HFFc6 (cell line): ENCODE measurements around the gene ELMO2. TPM values are rescaled to one million over a fixed set of nuclear protein-coding genes. Genes with fewer than 3 reads are reported as not detected.

Experiments used
- DNase-seq: peaks from one replicate; pipeline ENCODE4 v3.0.0-alpha.2; 2018
- H3K27ac Mint-ChIP-seq: 2 replicates; pipeline ENCODE4 v1.8.0; 2020; ENCODE audit warnings: mild to moderate bottlenecking, mixed read lengths
- H3K27me3 Mint-ChIP-seq: 2 replicates; pipeline ENCODE4 v1.8.0; 2021; ENCODE audit warnings: mild to moderate bottlenecking, moderate library complexity, mixed read lengths; ENCODE audit not compliant: insufficient read depth
- H3K36me3 Mint-ChIP-seq: 2 replicates; pipeline ENCODE4 v1.8.0; 2021; ENCODE audit warnings: low read depth, mixed read lengths
- H3K4me1 Mint-ChIP-seq: 2 replicates; pipeline ENCODE4 v1.8.0; 2020; ENCODE audit warnings: low read depth, mixed read lengths
- H3K4me3 Mint-ChIP-seq: 2 replicates; pipeline ENCODE4 v1.8.0; 2020; ENCODE audit warnings: mild to moderate bottlenecking, moderate library complexity, mixed read lengths
- H3K9me3 Mint-ChIP-seq: 2 replicates; pipeline ENCODE4 v1.8.0; 2020; ENCODE audit warnings: mild to moderate bottlenecking, mixed read lengths
- total RNA-seq, 6 experiments: library from RNA; stranded (reverse); fragmentation: NEBNext Ultra II Directional; extraction: Animal tissue kit (Norgen Biotek cat#: 25700); gene quantifications; 2 replicates in 1 of 6; 3 replicates in 5 of 6; pipeline ENCODE4 v1.2.3, GENCODE V29; 2021
- TF ChIP-seq, protein P1 (sequence below): fragments of 200-600 bp; sonication (generic); IDR thresholded peaks from 2 replicates; pipeline ENCODE4 v1.5.0; 2021; ENCODE audit warnings: antibody characterized with exemption, mild to moderate bottlenecking

Gene ELMO2
- total RNA-seq, 6 experiments from 2014 or later: 39.3 to 48.0 (median 44.3) TPM

DNA sequence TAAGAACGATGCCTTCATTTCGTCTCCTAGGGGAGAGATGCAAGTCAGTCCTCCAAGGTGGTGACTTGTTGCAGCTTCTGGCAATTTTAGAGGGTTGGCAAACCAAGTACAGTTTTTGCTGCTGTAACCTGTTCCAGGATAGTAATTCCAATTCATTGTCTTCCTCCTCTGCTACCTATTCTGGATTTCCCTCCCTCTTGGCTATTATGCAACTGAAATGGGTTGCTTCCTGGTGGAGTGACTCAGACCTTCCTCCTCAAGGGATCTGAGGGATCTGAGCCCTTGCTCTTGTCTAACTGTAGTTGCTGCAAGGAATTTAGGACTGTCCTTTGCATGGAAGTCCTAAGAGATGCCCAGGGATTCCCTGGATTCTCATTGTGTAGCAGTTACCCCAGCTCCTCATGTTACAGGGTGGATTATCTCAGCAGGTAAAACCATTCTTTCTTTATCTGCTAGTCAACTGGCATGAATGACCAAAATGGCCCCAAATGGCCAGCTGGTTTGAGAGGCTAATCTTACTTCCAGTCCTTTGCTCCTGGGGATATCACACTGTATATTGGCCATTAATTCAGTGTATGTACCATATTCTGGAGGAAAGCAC lies 17.6 kb upstream of the ELMO2 start:
- H3K36me3 Mint-ChIP-seq: no peaks in the 10 kb centered on the region
- no peak overlapping the region for H3K27ac Mint-ChIP-seq
- TF ChIP-seq, protein P1, sequence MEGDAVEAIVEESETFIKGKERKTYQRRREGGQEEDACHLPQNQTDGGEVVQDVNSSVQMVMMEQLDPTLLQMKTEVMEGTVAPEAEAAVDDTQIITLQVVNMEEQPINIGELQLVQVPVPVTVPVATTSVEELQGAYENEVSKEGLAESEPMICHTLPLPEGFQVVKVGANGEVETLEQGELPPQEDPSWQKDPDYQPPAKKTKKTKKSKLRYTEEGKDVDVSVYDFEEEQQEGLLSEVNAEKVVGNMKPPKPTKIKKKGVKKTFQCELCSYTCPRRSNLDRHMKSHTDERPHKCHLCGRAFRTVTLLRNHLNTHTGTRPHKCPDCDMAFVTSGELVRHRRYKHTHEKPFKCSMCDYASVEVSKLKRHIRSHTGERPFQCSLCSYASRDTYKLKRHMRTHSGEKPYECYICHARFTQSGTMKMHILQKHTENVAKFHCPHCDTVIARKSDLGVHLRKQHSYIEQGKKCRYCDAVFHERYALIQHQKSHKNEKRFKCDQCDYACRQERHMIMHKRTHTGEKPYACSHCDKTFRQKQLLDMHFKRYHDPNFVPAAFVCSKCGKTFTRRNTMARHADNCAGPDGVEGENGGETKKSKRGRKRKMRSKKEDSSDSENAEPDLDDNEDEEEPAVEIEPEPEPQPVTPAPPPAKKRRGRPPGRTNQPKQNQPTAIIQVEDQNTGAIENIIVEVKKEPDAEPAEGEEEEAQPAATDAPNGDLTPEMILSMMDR: no peak
- peaks cover 16% of the 10 kb centered on the region for H3K27me3 Mint-ChIP-seq
- DNase-seq: no peak
- H3K4me1 Mint-ChIP-seq: no peaks in the 10 kb centered on the region
- no peaks in the 10 kb centered on the region for H3K9me3 Mint-ChIP-seq
- no peak overlapping the region for H3K4me3 Mint-ChIP-seq

DNA sequence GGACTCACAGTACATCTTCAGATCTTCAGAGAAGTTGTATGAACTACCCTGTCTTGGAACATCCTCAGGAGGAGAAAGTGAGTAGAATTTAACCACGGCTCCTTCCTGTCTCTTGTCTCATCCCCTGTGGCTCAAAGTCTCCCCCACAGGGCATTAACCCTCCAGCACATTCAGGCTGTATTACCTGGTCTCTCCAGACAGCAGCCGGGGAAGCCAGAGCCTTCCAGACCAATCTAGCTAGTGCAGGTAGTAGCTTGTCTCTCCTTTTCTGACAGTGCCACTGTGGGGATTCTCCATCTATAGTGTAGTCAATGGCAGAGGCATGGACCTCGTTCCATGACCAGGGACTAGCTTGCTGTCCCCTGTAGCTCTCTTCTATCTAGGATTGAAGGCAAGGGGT lies 16.9 kb upstream of the ELMO2 start:
- Mint-ChIP-seq H3K4me3 (no peak overlapping the region), H3K27me3 (peaks cover 17% of the 10 kb centered on the region), H3K4me1 (no peaks in the 10 kb centered on the region), H3K36me3 (no peaks in the 10 kb centered on the region), H3K9me3 (no peaks in the 10 kb centered on the region), H3K27ac (no peak overlapping the region)
- no peak for DNase-seq
- TF ChIP-seq, protein P1: no peak

GRCh38 chr20:46420878-46421277 lies 14.5 kb upstream of the ELMO2 start:
- Mint-ChIP-seq H3K27ac (no peak overlapping the region), H3K4me3 (no peak overlapping the region), H3K27me3 (peaks cover 25% of the 10 kb centered on the region), H3K36me3 (no peaks in the 10 kb centered on the region), H3K9me3 (no peaks in the 10 kb centered on the region), H3K4me1 (no peaks in the 10 kb centered on the region)
- DNase-seq: no peak
- TF ChIP-seq, protein P1: no peak

GRCh38 chr20:46419882-46420281 lies 13.5 kb upstream of the ELMO2 start:
- Mint-ChIP-seq H3K36me3 (no peaks in the 10 kb centered on the region), H3K27ac (no peak overlapping the region), H3K4me1 (no peaks in the 10 kb centered on the region), H3K27me3 (peaks cover 31% of the 10 kb centered on the region), H3K9me3 (no peaks in the 10 kb centered on the region), H3K4me3 (no peak overlapping the region)
- TF ChIP-seq, protein P1: no peak
- DNase-seq: no peak

DNA sequence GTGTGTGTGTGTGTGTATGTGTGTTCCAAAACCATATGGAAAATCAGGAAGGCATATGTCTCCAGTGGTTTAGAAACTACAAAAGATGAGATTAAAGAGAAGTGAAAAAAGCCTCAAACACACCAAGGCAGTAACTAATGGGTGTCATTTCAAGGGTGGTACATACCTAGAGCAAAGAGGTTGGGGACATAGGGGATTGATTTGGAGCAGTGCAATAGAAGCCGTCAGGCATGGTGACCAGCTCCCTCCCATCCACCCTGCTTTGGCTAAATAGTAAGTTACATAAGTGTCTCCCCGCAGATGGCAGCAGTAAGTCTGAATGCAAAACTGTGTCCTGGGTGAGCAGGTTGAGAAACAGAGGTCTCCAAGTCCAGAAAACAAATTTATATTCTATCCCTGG lies 10.4 kb upstream of the ELMO2 start:
- Mint-ChIP-seq H3K27ac (no peak overlapping the region), H3K4me3 (no peak overlapping the region), H3K36me3 (no peaks in the 10 kb centered on the region), H3K27me3 (peaks cover 28% of the 10 kb centered on the region), H3K9me3 (no peaks in the 10 kb centered on the region), H3K4me1 (no peaks in the 10 kb centered on the region)
- DNase-seq: no peak
- TF ChIP-seq, protein P1: no peak

DNA sequence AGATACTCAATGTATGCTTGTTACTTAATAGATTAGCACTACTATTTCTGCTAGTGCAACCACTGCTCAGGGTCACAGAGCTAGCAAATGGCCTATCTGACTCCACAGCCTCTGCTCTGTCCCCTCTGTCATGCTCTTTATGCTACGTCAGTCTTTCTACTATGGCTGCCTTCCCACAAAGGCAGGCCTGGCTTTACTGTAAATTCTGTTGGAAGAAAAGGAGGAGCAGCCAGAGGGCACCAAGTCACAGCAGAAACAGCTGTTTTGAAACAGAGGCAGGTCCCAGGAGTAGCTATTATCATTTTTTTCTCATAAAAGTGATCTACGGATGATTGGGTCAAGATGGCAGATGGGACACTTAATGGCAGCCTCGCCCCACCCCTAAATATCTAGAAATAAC lies 10.0 kb upstream of the ELMO2 start:
- Mint-ChIP-seq H3K4me3 (no peak overlapping the region), H3K9me3 (no peaks in the 10 kb centered on the region), H3K27me3 (peaks cover 28% of the 10 kb centered on the region), H3K36me3 (no peaks in the 10 kb centered on the region), H3K4me1 (no peaks in the 10 kb centered on the region), H3K27ac (no peak overlapping the region)
- DNase-seq: no peak
- TF ChIP-seq, protein P1: no peak
